ENCODE data around the gene USP17L24. TPM values are rescaled to one million over a fixed set of nuclear protein-coding genes. Genes with fewer than 3 reads are reported as not detected.
"Not testable (repeated sequence)": the region's sequence is repeated elsewhere in the genome, so short reads cannot be mapped to it uniquely, and the experiment has no call there.

USP17L24 gene
- total and polyA plus RNA-seq, 4 donors: not detected

DNA sequence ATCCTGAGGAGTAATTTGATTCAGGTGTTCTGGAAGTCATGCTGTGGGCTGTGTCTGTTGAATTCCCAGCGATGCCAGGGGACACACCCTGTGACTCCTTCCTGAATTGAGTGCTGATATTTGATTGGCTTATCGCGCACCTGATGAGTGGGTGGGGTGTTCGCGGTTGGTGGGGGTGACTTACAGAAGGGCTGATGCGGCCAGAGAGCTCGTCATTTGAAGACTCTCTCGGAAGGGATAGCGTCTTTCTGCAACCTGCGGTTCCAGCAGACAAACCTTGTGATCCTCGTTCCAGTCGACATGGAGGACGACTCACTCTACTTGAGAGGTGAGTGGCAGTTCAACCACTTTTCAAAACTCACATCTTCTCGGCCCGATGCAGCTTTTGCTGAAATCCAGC lies 28.4 kb downstream of the USP17L24 start, which contains the start of gene USP17L29:
USP17L29 (plus strand) TSS at position 301 of the 400 bp plus-strand sequence; CDS start at position 301, 0 bp downstream.
- not testable (repeated sequence) for DNase-seq; H3K4me3 ChIP-seq; H3K9me3 ChIP-seq (ENCODE audit: control insufficient read depth in 4 of 4, insufficient read depth in 3 of 4, low read length in 3 of 4); H3K27me3 ChIP-seq (ENCODE audit: control insufficient read depth in 3 of 3, insufficient read depth in 3 of 3, low read length in 2 of 3); H3K4me1 ChIP-seq (ENCODE audit: control insufficient read depth in 5 of 5, insufficient read depth in 5 of 5, low read length in 5 of 5); H3K27ac ChIP-seq (ENCODE audit: low read depth in 1 of 2, low read length in 1 of 2); H3K9ac ChIP-seq (ENCODE audit: insufficient read depth in 1 of 2, low read length in 2 of 2); H3K36me3 ChIP-seq (ENCODE audit: control insufficient read depth in 4 of 4, insufficient read depth in 4 of 4, low read length in 4 of 4); ATAC-seq (ENCODE audit: insufficient read depth, low FRiP score)
- no CpG with 5 or more reads among the region's 15 CpGs for WGBS, 2 donors

DNA sequence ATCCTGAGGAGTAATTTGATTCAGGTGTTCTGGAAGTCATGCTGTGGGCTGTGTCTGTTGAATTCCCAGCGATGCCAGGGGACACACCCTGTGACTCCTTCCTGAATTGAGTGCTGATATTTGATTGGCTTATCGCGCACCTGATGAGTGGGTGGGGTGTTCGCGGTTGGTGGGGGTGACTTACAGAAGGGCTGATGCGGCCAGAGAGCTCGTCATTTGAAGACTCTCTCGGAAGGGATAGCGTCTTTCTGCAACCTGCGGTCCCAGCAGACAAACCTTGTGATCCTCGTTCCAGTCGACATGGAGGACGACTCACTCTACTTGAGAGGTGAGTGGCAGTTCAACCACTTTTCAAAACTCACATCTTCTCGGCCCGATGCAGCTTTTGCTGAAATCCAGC lies 37.9 kb downstream of the USP17L24 start, which contains the start of gene USP17L30:
USP17L30 (plus strand) TSS at position 301 of the 400 bp plus-strand sequence; CDS start at position 301, 0 bp downstream.
- H3K4me3 ChIP-seq; H3K9me3 ChIP-seq (ENCODE audit: control insufficient read depth in 4 of 4, insufficient read depth in 3 of 4, low read length in 3 of 4); H3K36me3 ChIP-seq (ENCODE audit: control insufficient read depth in 4 of 4, insufficient read depth in 4 of 4, low read length in 4 of 4); H3K27ac ChIP-seq (ENCODE audit: low read depth in 1 of 2, low read length in 1 of 2); ATAC-seq (ENCODE audit: insufficient read depth, low FRiP score); H3K4me1 ChIP-seq (ENCODE audit: control insufficient read depth in 5 of 5, insufficient read depth in 5 of 5, low read length in 5 of 5); DNase-seq; H3K27me3 ChIP-seq (ENCODE audit: control insufficient read depth in 3 of 3, insufficient read depth in 3 of 3, low read length in 2 of 3); H3K9ac ChIP-seq (ENCODE audit: insufficient read depth in 1 of 2, low read length in 2 of 2): not testable (repeated sequence)
- no CpG with 5 or more reads among the region's 15 CpGs for WGBS, 2 donors

Other genes starting within 250 kb of the USP17L24 start
- not detected for gene FAM90A26, start 154.8 kb upstream of the USP17L24 start, total RNA-seq
- gene FAM90A26, start 154.8 kb upstream of the USP17L24 start, polyA plus RNA-seq: not detected
- not detected for gene USP17L10, start 114.5 kb upstream of the USP17L24 start, total RNA-seq
- gene USP17L10, start 114.5 kb upstream of the USP17L24 start, polyA plus RNA-seq: not detected
- not detected for gene USP17L11, start 109.8 kb upstream of the USP17L24 start, total RNA-seq
- not detected for gene USP17L11, start 109.8 kb upstream of the USP17L24 start, polyA plus RNA-seq
- gene USP17L12, start 105.0 kb upstream of the USP17L24 start, total RNA-seq: not detected
- not detected for gene USP17L12, start 105.0 kb upstream of the USP17L24 start, polyA plus RNA-seq
- gene USP17L13, start 100.3 kb upstream of the USP17L24 start, total RNA-seq: not detected
- not detected for gene USP17L13, start 100.3 kb upstream of the USP17L24 start, polyA plus RNA-seq
- gene USP17L15, start 90.8 kb upstream of the USP17L24 start, total RNA-seq: not detected
- not detected for gene USP17L15, start 90.8 kb upstream of the USP17L24 start, polyA plus RNA-seq
- gene USP17L17, start 81.3 kb upstream of the USP17L24 start, total RNA-seq: not detected
- gene USP17L17, start 81.3 kb upstream of the USP17L24 start, polyA plus RNA-seq: not detected
- gene USP17L18, start 76.5 kb upstream of the USP17L24 start, total RNA-seq: not detected
- not detected for gene USP17L18, start 76.5 kb upstream of the USP17L24 start, polyA plus RNA-seq
- not detected for gene USP17L19, start 71.8 kb upstream of the USP17L24 start, total RNA-seq
- gene USP17L19, start 71.8 kb upstream of the USP17L24 start, polyA plus RNA-seq: not detected
- not detected for gene USP17L20, start 67.0 kb upstream of the USP17L24 start, total RNA-seq
- gene USP17L20, start 67.0 kb upstream of the USP17L24 start, polyA plus RNA-seq: not detected
- gene USP17L21, start 62.3 kb upstream of the USP17L24 start, total RNA-seq: not detected
- not detected for gene USP17L21, start 62.3 kb upstream of the USP17L24 start, polyA plus RNA-seq
- not detected for gene USP17L22, start 57.5 kb upstream of the USP17L24 start, total RNA-seq
- gene USP17L22, start 57.5 kb upstream of the USP17L24 start, polyA plus RNA-seq: not detected
- gene USP17L25, start 4.7 kb downstream of the USP17L24 start, total RNA-seq: not detected
- not detected for gene USP17L25, start 4.7 kb downstream of the USP17L24 start, polyA plus RNA-seq
- gene USP17L26, start 9.5 kb downstream of the USP17L24 start, total RNA-seq: not detected
- not detected for gene USP17L26, start 9.5 kb downstream of the USP17L24 start, polyA plus RNA-seq
- gene USP17L5, start 14.2 kb downstream of the USP17L24 start, total RNA-seq: not detected
- not detected for gene USP17L5, start 14.2 kb downstream of the USP17L24 start, polyA plus RNA-seq
- gene USP17L27, start 19.0 kb downstream of the USP17L24 start, total RNA-seq: not detected
- not detected for gene USP17L27, start 19.0 kb downstream of the USP17L24 start, polyA plus RNA-seq
- gene USP17L28, start 23.7 kb downstream of the USP17L24 start, total RNA-seq: not detected
- not detected for gene USP17L28, start 23.7 kb downstream of the USP17L24 start, polyA plus RNA-seq
- gene USP17L29, start 28.5 kb downstream of the USP17L24 start, total RNA-seq: not detected
- gene USP17L29, start 28.5 kb downstream of the USP17L24 start, polyA plus RNA-seq: not detected
- gene USP17L30, start 38.0 kb downstream of the USP17L24 start, total RNA-seq: not detected
- not detected for gene USP17L30, start 38.0 kb downstream of the USP17L24 start, polyA plus RNA-seq
- not detected for gene DEFB131A, start 119.2 kb downstream of the USP17L24 start, total RNA-seq
- not detected for gene DEFB131A, start 119.2 kb downstream of the USP17L24 start, polyA plus RNA-seq

Measured in lung (tissue), 10 donors.